ENCODE results near the gene GNPNAT1. TPM values are rescaled to one million over a fixed set of nuclear protein-coding genes. Genes with fewer than 3 reads are reported as not detected.

Gene GNPNAT1
- polyA plus RNA-seq (2013, experiment 1 of 2; ENCODE audit: insufficient read length): 40.8 TPM
- polyA plus RNA-seq (2013, experiment 2 of 2; ENCODE audit: insufficient read length): 39.0 TPM

GRCh38 chr14:52791223-52792096 is at the start of gene GNPNAT1:
GNPNAT1 (minus strand) TSS chr14:52791607; CDS start chr14:52784650, 6,957 bp downstream.
- peak; percentile 90 for DNase-seq

- DNase-seq: peak; percentile 31
Observed at GRCh38 chr14:52840877-52841276, 49.5 kb upstream of the GNPNAT1 start.

- DNase-seq: no peak
Observed at GRCh38 chr14:52837451-52837850, 46.0 kb upstream of the GNPNAT1 start.

GRCh38 chr14:52836063-52836462 is 44.7 kb upstream of the GNPNAT1 start:
- DNase-seq: no peak

GRCh38 chr14:52835122-52835903 is 43.9 kb upstream of the GNPNAT1 start:
- DNase-seq: peak; percentile 70

GRCh38 chr14:52834440-52834842 is 43.0 kb upstream of the GNPNAT1 start:
- DNase-seq: peak; percentile 91

- no peak for DNase-seq
Observed at GRCh38 chr14:52833891-52834290, 42.5 kb upstream of the GNPNAT1 start.

GRCh38 chr14:52829527-52830185 is 38.2 kb upstream of the GNPNAT1 start:
- no peak for DNase-seq

- DNase-seq: no peak
Observed at GRCh38 chr14:52827426-52827825, 36.0 kb upstream of the GNPNAT1 start.

- DNase-seq: no peak
Observed at GRCh38 chr14:52825085-52825484, 33.7 kb upstream of the GNPNAT1 start.

- DNase-seq: peak; percentile 28
Observed at GRCh38 chr14:52824462-52824861, 33.1 kb upstream of the GNPNAT1 start.

GRCh38 chr14:52821805-52822250 is 30.4 kb upstream of the GNPNAT1 start:
- DNase-seq: no peak

- DNase-seq: no peak
Observed at GRCh38 chr14:52808101-52808500, 16.7 kb upstream of the GNPNAT1 start.

GRCh38 chr14:52806115-52806514 is 14.7 kb upstream of the GNPNAT1 start:
- no peak for DNase-seq

GRCh38 chr14:52802597-52802996 is 11.2 kb upstream of the GNPNAT1 start:
- peak; percentile 71 for DNase-seq

GRCh38 chr14:52801014-52801712 is 9.8 kb upstream of the GNPNAT1 start:
- peak; percentile 80 for DNase-seq

GRCh38 chr14:52798826-52799225 is 7.4 kb upstream of the GNPNAT1 start:
- no peak for DNase-seq

- DNase-seq: no peak
Observed at GRCh38 chr14:52797653-52798052, 6.2 kb upstream of the GNPNAT1 start.

- no peak for DNase-seq
Observed at GRCh38 chr14:52793061-52793460, 1.7 kb upstream of the GNPNAT1 start.

GRCh38 chr14:52792097-52792415 is 649 bp upstream of the GNPNAT1 start:
- no peak for DNase-seq

- DNase-seq: no peak
Observed at GRCh38 chr14:52790756-52791222, 618 bp downstream of the GNPNAT1 start.
